HG02610 (cell line): ENCODE measurements around the gene MYL10.
A peak's percentile ranks its signal among the peaks of the same experiment; 100 is the strongest.
"Not testable (repeated sequence)": the region's sequence is repeated elsewhere in the genome, so short reads cannot be mapped to it uniquely, and the experiment has no call there.

Experiments
- ATAC-seq: cut with Tn5 transposase; IDR thresholded peaks from one replicate; pipeline ENCODE4 v1.9.1; 2021; ENCODE audit warnings: mild to moderate bottlenecking, moderate library complexity; ENCODE audit not compliant: unreplicated experiment

The MYL10 gene

GRCh38 chr7:101620991-101621390 lies 8.1 kb downstream of the MYL10 start:
- no peak for ATAC-seq

GRCh38 chr7:101620395-101620794 lies 8.7 kb downstream of the MYL10 start:
- ATAC-seq, result no peak

DNA sequence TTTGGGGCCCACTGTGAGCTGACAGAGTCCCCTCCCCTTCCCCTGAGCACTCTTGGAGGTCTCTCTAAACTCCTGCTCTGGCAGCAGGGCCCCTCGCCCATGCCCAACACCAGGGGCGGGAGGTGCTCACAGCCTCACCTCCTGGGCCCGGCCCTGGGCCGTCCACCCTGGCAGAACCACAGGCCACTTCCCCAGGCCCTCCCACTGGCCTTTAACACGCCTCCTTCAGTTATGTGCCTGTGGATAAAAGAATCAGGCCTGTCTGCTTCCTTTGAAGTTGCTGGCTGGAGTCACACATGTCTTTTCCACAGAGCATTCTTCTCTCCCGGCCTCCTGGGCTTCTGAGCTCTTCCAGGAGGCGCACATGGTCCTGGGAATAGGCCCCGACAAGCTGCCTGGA lies 10.2 kb downstream of the MYL10 start:
- ATAC-seq, result no peak

DNA sequence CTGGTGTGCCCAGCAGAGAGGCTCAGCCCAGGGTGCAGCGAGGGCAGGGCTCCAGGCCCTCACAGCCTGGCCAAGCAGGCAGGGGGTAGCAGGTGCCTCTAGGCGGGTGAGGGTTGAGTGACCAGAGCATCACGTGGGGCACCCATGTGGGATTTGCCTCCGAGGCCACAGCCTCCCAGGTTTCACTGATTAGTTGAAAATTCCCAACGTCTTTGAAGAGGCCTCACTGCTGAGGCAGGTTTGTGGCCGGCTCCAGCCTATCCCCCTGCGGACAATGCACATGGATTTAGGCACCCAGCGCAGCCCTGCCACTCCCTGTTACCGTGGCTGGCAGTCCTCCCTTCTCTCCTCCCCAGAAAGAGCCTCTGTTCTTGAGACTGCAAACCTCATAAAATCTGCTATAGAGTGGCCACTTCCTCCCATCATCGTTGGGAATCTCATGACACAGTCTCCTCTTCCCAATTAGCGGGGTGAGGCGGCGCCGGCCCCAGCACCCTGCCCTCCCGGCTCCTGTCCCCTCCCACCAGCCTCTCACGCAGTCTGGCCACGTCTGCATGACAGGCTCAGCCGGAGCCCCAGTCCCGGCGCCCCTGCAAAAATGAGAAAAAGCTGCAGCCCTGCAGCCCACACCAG lies 10.8 kb downstream of the MYL10 start:
- no peak for ATAC-seq

DNA sequence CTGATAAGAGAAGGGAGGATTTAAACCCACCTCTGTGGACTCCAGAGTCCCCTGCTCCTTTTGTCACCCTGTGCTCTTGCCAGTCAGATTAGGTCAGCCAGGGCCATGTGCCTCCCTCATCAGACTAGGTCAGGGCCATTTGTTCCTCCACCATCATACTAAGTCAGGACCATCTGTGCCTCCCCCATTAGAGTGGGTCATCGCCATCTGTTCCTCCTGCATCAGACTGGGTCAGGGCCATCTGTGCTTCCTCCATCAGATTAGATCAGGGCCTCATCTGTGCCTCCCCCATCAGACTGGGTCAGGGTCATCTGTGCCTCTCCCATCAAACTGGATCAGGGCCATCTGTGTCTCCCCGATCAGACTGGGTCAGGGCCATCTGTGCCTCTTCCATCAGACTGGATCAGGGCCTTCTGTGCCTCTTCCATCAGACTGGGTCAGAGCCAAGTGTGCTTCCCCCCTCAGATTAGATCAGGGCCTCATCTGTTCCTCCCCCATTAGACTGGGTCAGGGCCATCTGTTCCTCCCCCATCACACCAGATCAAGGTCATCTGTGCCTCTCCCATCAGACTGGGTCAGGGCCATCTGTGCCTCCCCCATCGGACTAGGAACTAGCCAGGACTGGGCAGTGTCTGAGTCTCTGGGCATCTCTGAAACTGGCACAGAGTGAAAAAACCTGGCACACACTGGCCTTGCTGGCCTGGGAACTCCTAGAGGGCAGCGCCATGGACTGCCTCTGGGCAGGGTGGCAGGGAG lies 11.5 kb downstream of the MYL10 start:
- no peak for ATAC-seq

- ATAC-seq, result no peak
These were observed 13.7 kb downstream of the MYL10 start for GRCh38 chr7:101615446-101615845.

- ATAC-seq, result no peak
These were observed 14.2 kb downstream of the MYL10 start for GRCh38 chr7:101614939-101615302.

DNA sequence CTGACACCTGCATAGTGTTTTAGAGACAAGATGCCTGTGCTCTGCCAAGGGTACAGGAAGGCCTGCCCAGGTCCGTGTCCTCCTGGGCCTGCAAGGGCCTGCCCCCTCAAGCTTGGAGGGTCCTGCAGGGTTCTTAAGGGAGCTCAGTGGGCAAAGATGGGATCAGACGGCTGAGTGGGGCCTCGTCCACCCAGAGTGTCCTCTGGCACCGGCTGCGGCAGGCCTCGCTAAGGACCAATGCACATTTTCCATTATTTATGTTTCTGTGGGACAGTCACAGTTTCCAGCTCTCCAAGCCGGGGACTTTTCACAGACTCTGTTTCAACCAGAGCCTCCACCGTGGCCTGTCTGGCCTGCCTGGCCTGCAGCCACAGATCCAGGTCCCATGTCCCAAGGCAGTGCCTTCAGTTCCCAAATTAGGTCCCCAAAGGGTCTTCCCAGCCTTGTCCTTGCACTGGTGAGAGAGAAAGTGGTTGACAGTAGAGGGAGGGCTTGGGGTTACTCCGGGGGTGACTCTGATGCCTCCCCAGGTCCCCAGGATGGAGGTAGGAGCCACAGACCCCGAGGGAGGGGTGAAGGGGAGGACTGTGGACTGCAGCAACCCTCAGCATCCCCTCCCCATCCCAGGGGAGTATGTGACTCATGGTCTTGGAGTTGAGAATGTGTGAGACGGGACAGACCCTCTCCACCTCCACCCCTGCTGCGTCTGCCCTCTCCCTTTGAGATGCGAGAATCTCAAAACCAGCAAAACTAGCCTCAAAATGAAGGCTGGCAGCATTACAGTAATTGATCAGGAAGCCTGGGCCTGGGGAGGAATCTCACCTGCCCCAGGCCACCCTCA lies 14.8 kb downstream of the MYL10 start:
- ATAC-seq, result no peak

GRCh38 chr7:101612885-101613515 lies 16.1 kb downstream of the MYL10 start:
- no peak for ATAC-seq

DNA sequence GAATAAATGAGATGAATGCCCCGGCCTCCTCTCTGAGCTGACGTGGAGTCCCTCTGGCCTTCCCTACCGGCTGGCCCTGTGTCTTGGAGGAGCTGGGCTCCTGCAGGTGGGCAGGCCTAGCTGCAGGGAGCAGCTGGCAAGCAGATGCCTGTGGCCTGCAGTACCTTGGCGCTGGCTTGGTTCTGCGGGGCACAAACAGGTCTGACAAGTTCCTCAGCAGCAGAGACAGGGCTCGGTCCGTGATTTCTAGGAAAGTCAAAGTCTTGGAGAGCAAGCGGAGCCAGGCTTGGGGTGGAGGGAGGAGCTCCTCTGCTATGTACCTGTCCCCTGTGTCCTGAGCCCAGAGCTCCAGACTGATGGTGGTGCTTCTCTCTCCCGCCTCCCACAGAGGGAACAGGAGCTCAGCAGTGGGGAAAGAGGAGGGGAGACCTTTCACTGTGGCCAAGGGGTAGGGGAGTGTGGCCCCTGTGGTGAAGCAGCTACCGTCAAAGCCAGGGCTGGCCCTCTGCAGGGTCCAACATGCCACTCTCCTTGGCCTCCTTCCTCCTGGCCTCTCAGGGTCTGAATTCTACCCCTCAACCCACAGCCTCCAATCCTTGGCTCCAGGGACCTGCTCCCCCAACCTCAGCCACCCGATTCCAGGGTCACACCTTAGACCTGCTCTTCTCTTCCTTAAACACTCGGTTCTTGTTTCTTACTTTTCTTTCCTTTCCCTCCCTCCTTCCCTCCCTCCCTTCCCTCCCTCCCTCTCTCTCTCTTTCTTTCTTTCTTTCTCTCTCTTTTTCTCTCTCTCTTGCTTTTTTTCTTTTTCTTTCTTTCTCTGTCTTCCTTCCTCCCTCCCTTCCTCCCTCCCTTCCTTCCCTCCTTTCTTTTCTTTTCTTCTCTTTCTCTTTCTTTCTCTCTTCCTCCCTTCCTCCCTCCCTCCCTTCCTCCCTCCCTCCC lies 20.1 kb downstream of the MYL10 start:
- no peak for ATAC-seq

DNA sequence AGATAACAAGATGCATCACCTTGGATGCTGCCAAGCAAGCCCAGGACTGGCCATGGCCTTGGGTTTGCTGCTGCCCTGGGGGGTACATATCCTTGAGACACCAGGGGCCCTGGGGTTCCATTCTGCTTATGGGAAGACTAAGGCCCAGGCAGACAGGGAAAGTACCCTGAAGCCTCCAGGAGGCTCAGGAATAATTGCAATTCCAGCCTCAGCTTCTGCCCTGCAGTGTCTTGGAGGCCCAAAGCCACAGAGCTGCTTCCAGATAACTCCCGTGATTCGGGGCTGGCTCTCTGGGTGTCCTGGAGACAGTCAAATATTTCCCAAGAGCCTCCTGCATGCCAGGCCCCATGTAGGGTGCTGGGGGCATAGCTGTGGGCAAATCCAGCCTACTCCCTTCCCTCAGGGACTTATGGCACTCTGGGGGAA lies 22.6 kb downstream of the MYL10 start:
- no peak for ATAC-seq

DNA sequence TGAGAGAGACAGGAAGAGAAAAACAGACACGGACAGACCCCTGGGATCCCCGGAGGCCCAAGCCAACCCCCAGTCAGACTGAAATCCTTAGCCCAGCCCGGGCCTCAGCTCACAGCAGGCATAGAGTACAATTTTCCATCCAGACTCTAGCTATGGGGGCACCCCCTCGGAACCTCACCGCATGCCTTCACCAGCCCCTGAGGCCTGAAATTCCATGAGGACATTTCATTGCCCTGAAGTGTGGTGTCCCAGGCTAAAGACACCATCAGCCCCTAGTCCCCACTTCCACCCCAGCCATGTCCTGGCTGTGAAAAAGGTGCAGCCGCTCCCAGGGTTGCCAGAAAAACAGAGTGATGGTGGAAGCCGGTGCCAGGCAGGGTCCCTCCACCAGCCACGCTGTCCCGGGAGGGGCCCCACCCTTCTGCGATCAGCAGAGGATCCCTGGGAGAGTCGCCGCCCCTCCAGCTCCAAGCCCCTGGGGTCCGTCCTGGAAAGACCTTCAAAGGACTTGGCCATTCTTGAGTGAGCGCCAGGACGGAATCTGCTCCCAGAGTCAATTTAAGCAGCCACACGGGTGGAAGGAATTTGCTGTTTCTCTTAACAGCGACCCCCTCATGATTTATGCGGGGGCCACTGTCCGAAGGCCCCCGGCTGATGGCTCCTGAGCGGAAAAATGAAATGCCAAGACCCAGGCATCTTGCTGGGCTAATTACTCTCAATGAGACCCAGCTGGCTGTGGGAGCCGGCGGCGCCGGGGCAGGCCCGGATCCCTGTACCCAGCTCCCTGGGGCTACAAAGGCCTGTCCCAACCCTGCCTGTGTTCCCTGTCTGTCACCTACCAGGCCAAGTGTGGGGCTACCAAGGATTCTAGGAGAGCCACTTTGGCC lies 23.2 kb downstream of the MYL10 start:
- no peak for ATAC-seq

DNA sequence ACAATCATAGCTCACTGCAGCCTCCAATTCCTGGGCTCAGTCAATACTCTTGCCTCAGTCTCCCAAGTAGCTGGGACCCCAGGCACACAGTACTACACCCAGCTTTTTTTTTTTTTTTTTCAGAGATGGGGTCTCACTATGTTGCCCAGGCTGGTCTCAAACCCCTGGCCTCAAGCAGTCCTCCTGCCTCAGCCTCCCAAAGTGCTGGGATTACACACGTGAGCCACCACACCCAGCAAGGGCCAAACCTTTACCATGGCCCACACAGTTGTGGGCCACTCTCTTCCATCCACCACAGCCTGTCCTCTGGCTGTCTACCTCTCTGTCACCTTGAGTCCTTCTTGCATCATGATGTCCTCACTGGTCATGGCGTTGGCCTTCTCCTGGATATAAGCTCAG lies 24.2 kb downstream of the MYL10 start:
- ATAC-seq, result not testable (repeated sequence)

- no peak for ATAC-seq
These were observed 24.7 kb downstream of the MYL10 start for GRCh38 chr7:101604331-101604933.

DNA sequence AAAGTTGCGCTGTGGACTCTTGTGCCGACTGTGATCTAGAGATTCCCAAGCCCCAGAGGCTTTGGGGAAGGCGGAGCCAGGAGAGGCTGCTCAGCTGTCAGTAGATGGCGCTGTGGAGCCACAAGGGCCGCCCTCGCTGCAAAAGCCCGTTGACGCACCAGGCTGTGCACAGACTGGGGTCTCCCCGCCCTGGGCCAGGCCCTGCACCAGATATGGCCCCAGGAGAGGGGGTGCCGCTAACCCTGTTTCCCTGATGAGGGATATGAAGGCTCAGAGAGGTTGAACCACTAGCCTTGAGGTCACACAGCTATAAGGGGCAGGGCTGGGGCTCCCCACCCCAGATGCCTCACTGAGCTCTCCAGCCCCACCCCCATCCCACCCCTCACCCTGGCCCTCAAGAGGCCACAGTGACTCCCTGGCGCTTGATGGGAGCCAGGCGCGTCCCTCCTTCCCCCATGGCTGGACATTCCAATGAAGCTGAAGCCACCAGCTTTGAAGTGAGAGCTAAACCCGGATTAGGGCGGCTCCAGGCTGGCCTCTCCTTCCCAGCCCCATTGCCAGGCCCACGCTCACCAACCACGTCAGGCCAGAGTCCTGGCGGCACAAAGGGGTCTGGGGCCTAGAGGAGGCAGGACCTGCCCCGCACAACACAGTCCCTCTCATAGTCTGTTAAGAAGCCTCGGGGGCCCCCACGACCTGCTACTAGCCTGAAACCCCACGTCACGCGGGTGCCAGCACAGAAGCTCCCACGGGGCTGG lies 26.4 kb downstream of the MYL10 start:
- ATAC-seq, result peak; percentile 64

DNA sequence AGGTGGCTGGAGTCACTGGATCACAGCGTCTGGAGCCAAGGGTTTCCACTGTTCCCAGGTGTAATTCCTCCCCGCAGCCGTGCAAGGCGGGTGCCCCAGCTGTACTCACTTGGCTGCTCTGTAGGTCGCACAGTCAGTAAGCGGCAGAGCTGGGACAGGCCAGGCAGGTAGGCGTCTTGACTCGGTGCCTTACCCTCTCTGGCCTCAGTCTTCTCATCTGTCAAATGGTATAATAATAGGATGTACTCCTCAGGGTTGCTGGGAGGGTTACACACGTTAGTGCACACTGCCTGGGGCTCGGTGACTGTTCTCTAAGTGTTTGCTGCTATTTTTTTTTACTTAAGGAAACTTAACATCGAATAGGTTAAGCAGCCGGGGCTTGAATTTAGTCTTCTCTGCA lies 27.0 kb downstream of the MYL10 start:
- no peak for ATAC-seq

DNA sequence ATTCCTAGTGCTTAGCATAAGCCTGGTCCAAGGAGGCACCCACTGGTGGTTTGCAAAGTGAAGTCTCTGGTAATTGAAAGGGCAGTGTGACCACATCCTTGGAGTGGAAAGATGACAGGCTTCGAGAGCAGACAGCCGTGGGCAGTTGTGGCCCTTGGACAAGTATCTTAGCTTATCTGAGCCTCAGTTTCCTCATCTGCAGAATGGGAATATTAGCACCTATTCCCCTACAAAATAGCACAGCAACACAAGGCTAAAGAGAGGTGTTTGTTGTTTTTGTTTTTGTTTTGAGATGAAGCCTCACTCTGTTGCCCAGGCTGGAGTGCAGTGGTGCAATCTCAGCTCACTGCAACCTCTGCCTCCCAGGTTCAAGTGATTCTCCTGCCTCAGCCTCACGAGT lies 29.3 kb downstream of the MYL10 start:
- no peak for ATAC-seq
